Hepatocyte (in vitro differentiated cells): ENCODE data around the gene PUM2. TPM values are rescaled to one million over a fixed set of nuclear protein-coding genes. Genes with fewer than 3 reads are reported as not detected.

Experiments
- DNase-seq: peaks from one replicate; pipeline ENCODE4 v3.0.0-alpha.2; 2016; ENCODE audit warnings: low spot score
- H2AFZ ChIP-seq: fragments of 200-600 bp; sonication (generic); 2 replicates; pipeline ENCODE4 v1.6.0; 2016; ENCODE audit warnings: antibody characterized with exemption, mild to moderate bottlenecking
- H3K27ac ChIP-seq: fragments of 200-600 bp; sonication (generic); 2 replicates; pipeline ENCODE4 v1.5.1; 2016; ENCODE audit warnings: mild to moderate bottlenecking
- H3K27me3 ChIP-seq: fragments of 200-600 bp; sonication (generic); 2 replicates; pipeline ENCODE4 v1.6.1; 2016
- H3K36me3 ChIP-seq: fragments of 200-600 bp; sonication (generic); replicated peaks from 2 replicates; pipeline ENCODE4 v1.5.1; 2016; ENCODE audit warnings: low read depth; ENCODE audit not compliant: insufficient read depth
- H3K4me1 ChIP-seq: fragments of 200-600 bp; sonication (generic); 2 replicates; pipeline ENCODE4 v1.5.1; 2016; ENCODE audit warnings: mild to moderate bottlenecking, moderate library complexity; ENCODE audit not compliant: insufficient read depth
- H3K4me2 ChIP-seq: fragments of 200-600 bp; sonication (generic); 2 replicates; pipeline ENCODE4 v1.6.0; 2016
- H3K4me3 ChIP-seq: fragments of 200-600 bp; sonication (generic); 2 replicates; pipeline ENCODE4 v1.5.1; 2016; ENCODE audit warnings: mild to moderate bottlenecking
- H3K79me2 ChIP-seq: fragments of 200-600 bp; sonication (generic); 2 replicates; pipeline ENCODE4 v1.6.0; 2017; ENCODE audit warnings: mild to moderate bottlenecking
- H3K9me2 ChIP-seq: fragments of 200-600 bp; sonication (generic); replicated peaks from 2 replicates; pipeline ENCODE4 v1.6.0; 2017; ENCODE audit warnings: mild to moderate bottlenecking; ENCODE audit not compliant: insufficient read depth
- H3K9me3 ChIP-seq: fragments of 200-600 bp; sonication (generic); 2 replicates; pipeline ENCODE4 v1.5.1; 2016; ENCODE audit warnings: low read depth, mild to moderate bottlenecking
- H4K20me1 ChIP-seq: fragments of 200-600 bp; sonication (generic); 2 replicates; pipeline ENCODE4 v1.6.0; 2016; ENCODE audit warnings: mild to moderate bottlenecking; ENCODE audit not compliant: insufficient read depth, poor library complexity, severe bottlenecking
- EZH2 ChIP-seq: fragments of 200-600 bp; sonication (generic); IDR thresholded peaks from 2 replicates; pipeline ENCODE4 v1.6.1; 2016; ENCODE audit warnings: antibody characterized with exemption, mild to moderate bottlenecking, borderline replicate concordance
- EZH2phosphoT487 ChIP-seq: fragments of 200-600 bp; sonication (generic); IDR thresholded peaks from one replicate; pipeline ENCODE4 v1.6.1; 2018; ENCODE audit warnings: antibody characterized with exemption, mild to moderate bottlenecking, low read depth, moderate library complexity; ENCODE audit not compliant: unreplicated experiment, severe bottlenecking
- WGBS: methylation state at CpG from one replicate; pipeline ENCODE4 v1.1.6; 2016; ENCODE audit warnings: low lambda C conversion rate; ENCODE audit errors: missing lambda C conversion rate; 5-methylcytosine and 5-hydroxymethylcytosine counted together
- polyA plus RNA-seq: library from polyadenylated mRNA; unstranded; fragments of >200 nt; fragmentation: Nextera tagmentation; extraction: Ambion mirVana; gene quantifications from 2 replicates; pipeline ENCODE4 v1.2.1, GENCODE V29; 2016
- total RNA-seq: library from RNA; depleted of rRNA; stranded (reverse); fragments of >200 nt; gene quantifications from 2 replicates; pipeline ENCODE4 v1.2.3, GENCODE V29; 2014
- TF ChIP-seq, protein P1 (sequence below): fragments of 200-600 bp; sonication (generic); IDR thresholded peaks from 2 replicates; pipeline ENCODE4 v1.5.1; 2016; ENCODE audit warnings: antibody characterized with exemption, mild to moderate bottlenecking; ENCODE audit not compliant: poor library complexity

The PUM2 gene
- total and polyA plus RNA-seq, 2 experiments from 2014 or later, result 14.4 to 55.5 TPM

GRCh38 chr2:20350041-20350712 lies 467 bp downstream of the PUM2 start:
- Histone ChIP-seq H3K27me3 (no peaks in the 10 kb centered on the region), H3K4me3 (peak overlapping the region; percentile 81), H3K79me2 (peaks cover 53% of the 10 kb centered on the region), H3K9me2 (no peaks in the 10 kb centered on the region), H3K27ac (peak overlapping the region; percentile 99), H3K4me1 (peaks cover 47% of the 10 kb centered on the region), H3K4me2 (peak overlapping the region; percentile 86), H4K20me1 (peaks cover 50% of the 10 kb centered on the region), H3K36me3 (no peaks in the 10 kb centered on the region), H2AFZ (peak overlapping the region; percentile 70), H3K9me3 (no peaks in the 10 kb centered on the region)
- WGBS, result under 1% methylated on average over 30 of the region's 67 CpGs
- DNase-seq, result peak; percentile 75
- TF ChIP-seq EZH2phosphoT487 (no peak), EZH2 (no peak)
- TF ChIP-seq, protein P1, sequence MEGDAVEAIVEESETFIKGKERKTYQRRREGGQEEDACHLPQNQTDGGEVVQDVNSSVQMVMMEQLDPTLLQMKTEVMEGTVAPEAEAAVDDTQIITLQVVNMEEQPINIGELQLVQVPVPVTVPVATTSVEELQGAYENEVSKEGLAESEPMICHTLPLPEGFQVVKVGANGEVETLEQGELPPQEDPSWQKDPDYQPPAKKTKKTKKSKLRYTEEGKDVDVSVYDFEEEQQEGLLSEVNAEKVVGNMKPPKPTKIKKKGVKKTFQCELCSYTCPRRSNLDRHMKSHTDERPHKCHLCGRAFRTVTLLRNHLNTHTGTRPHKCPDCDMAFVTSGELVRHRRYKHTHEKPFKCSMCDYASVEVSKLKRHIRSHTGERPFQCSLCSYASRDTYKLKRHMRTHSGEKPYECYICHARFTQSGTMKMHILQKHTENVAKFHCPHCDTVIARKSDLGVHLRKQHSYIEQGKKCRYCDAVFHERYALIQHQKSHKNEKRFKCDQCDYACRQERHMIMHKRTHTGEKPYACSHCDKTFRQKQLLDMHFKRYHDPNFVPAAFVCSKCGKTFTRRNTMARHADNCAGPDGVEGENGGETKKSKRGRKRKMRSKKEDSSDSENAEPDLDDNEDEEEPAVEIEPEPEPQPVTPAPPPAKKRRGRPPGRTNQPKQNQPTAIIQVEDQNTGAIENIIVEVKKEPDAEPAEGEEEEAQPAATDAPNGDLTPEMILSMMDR, result no peak

- peak overlapping the region; percentile 86 for H3K4me2 ChIP-seq
- peak overlapping the region; percentile 81 for H3K4me3 ChIP-seq
- H3K36me3 ChIP-seq, result no peaks in the 10 kb centered on the region
- 0% methylated on average over 5 of the region's 5 CpGs for WGBS
- H3K9me3 ChIP-seq, result no peaks in the 10 kb centered on the region
- H2AFZ ChIP-seq, result no peak overlapping the region
- peaks cover 56% of the 10 kb centered on the region for H4K20me1 ChIP-seq
- H3K27ac ChIP-seq, result peak overlapping the region; percentile 99
- H3K9me2 ChIP-seq, result no peaks in the 10 kb centered on the region
- H3K27me3 ChIP-seq, result no peaks in the 10 kb centered on the region
- TF ChIP-seq EZH2, result no peak
- peaks cover 59% of the 10 kb centered on the region for H3K79me2 ChIP-seq
- DNase-seq, result no peak
- peaks cover 47% of the 10 kb centered on the region for H3K4me1 ChIP-seq
These were observed 1.1 kb downstream of the PUM2 start for GRCh38 chr2:20349513-20349921.

DNA sequence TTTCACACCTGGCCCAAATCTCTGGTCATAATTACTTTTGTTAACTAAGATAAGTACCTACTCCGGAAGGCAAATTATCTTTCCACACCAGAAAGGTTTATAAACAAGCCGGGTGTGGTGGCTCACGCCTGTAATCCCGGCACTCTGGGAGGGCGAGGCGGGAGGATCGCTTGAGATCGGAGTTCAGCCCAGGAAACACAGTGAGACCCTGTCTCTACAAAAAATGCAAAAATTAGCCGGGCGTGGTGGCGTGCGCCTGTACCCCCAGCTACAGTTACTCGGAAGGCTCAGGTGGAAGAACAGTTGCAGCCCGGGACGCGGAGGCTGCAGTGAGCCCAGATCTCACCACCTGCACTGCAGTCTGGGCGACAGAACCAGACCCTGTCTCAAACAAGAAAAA lies 2.1 kb downstream of the PUM2 start:
- DNase-seq, result no peak
- no peaks in the 10 kb centered on the region for H3K36me3 ChIP-seq
- TF ChIP-seq, protein P1, result no peak
- TF ChIP-seq EZH2phosphoT487, result no peak
- no peak for TF ChIP-seq EZH2
- 43% methylated on average over 17 of the region's 17 CpGs for WGBS
- H4K20me1 ChIP-seq, result peaks cover 66% of the 10 kb centered on the region
- H3K27me3 ChIP-seq, result no peaks in the 10 kb centered on the region
- H3K27ac ChIP-seq, result peak overlapping the region; percentile 0
- no peaks in the 10 kb centered on the region for H3K9me2 ChIP-seq
- H3K4me3 ChIP-seq, result peak overlapping the region; percentile 81
- no peak overlapping the region for H2AFZ ChIP-seq
- H3K4me2 ChIP-seq, result peak overlapping the region; percentile 86
- H3K79me2 ChIP-seq, result peaks cover 69% of the 10 kb centered on the region
- H3K4me1 ChIP-seq, result peaks cover 47% of the 10 kb centered on the region
- H3K9me3 ChIP-seq, result no peaks in the 10 kb centered on the region

GRCh38 chr2:20346565-20347381 lies 3.9 kb downstream of the PUM2 start:
- Histone ChIP-seq H3K27ac (peak overlapping the region; percentile 31), H2AFZ (no peak overlapping the region), H3K4me1 (peaks cover 33% of the 10 kb centered on the region), H3K27me3 (no peaks in the 10 kb centered on the region), H3K79me2 (peaks cover 87% of the 10 kb centered on the region), H4K20me1 (peaks cover 84% of the 10 kb centered on the region), H3K9me3 (no peaks in the 10 kb centered on the region), H3K4me3 (no peak overlapping the region), H3K9me2 (no peaks in the 10 kb centered on the region), H3K4me2 (peak overlapping the region; percentile 86), H3K36me3 (no peaks in the 10 kb centered on the region)
- no peak for DNase-seq
- TF ChIP-seq EZH2phosphoT487 (no peak), EZH2 (no peak)
- TF ChIP-seq, protein P1, result no peak
- WGBS, result 58% methylated on average over 5 of the region's 5 CpGs
